Mesendoderm (in vitro differentiated cells): ENCODE measurements around the gene EPHB4.
"Not testable (repeated sequence)": the region's sequence is repeated elsewhere in the genome, so short reads cannot be mapped to it uniquely, and the experiment has no call there.

ENCODE experiments used
- DNase-seq: peaks from one replicate; pipeline ENCODE4 v3.0.0; 2013
- H2AK5ac ChIP-seq: 2 replicates; pipeline ENCODE4 v1.6.1; 2013; ENCODE audit warnings: low read length, inconsistent platforms
- H2BK120ac ChIP-seq: 2 replicates; pipeline ENCODE4 v1.6.1; 2013; ENCODE audit warnings: low read depth, mild to moderate bottlenecking, low read length, moderate library complexity, mixed read lengths
- H2BK15ac ChIP-seq: replicated peaks from 2 replicates; pipeline ENCODE4 v1.6.1; 2013; ENCODE audit warnings: low read depth, mild to moderate bottlenecking, moderate library complexity
- H2BK5ac ChIP-seq: 2 replicates; pipeline ENCODE4 v1.6.1; 2013; ENCODE audit warnings: low read length, inconsistent platforms
- H3K18ac ChIP-seq: 2 replicates; pipeline ENCODE4 v1.6.1; 2013; ENCODE audit warnings: mild to moderate bottlenecking, low read length, mixed read lengths
- H3K23ac ChIP-seq: one replicate; pipeline ENCODE4 v1.6.1; 2013; ENCODE audit warnings: low read length
- H3K27ac ChIP-seq: 2 replicates; pipeline ENCODE4 v1.5.1; 2013; ENCODE audit warnings: low read depth, mild to moderate bottlenecking, inconsistent platforms, low read length, moderate library complexity
- H3K27me3 ChIP-seq: 2 replicates; pipeline ENCODE4 v1.6.1; 2013; ENCODE audit warnings: low read length, control low read depth, mild to moderate bottlenecking, inconsistent platforms; ENCODE audit not compliant: insufficient read depth, poor library complexity
- H3K36me3 ChIP-seq: 2 replicates; pipeline ENCODE4 v1.6.1; 2013; ENCODE audit warnings: low read length, inconsistent platforms; ENCODE audit not compliant: control insufficient read depth, insufficient read depth
- H3K4ac ChIP-seq: one replicate; pipeline ENCODE4 v1.6.1; 2013; ENCODE audit warnings: low read depth, mild to moderate bottlenecking, low read length, moderate library complexity
- H3K4me1 ChIP-seq: 2 replicates; pipeline ENCODE4 v1.6.1; 2013; ENCODE audit warnings: low read depth, low read length, inconsistent platforms; ENCODE audit not compliant: control insufficient read depth
- H3K4me2 ChIP-seq: 2 replicates; pipeline ENCODE4 v1.6.1; 2013; ENCODE audit warnings: low read length
- H3K4me3 ChIP-seq: 2 replicates; pipeline ENCODE4 v1.5.1; 2013; ENCODE audit warnings: mild to moderate bottlenecking, low read length
- H3K56ac ChIP-seq: one replicate; pipeline ENCODE4 v1.6.1; 2013; ENCODE audit warnings: low read length
- H3K79me1 ChIP-seq: 2 replicates; pipeline ENCODE4 v1.6.1; 2013; ENCODE audit warnings: low read length, inconsistent platforms
- H3K79me2 ChIP-seq: 2 replicates; pipeline ENCODE4 v1.6.1; 2013; ENCODE audit warnings: mild to moderate bottlenecking, low read length; ENCODE audit not compliant: control insufficient read depth, insufficient read depth
- H3K9ac ChIP-seq: 2 replicates; pipeline ENCODE4 v1.6.1; 2013; ENCODE audit warnings: low read length, inconsistent platforms
- H4K5ac ChIP-seq: one replicate; pipeline ENCODE4 v1.6.1; 2013; ENCODE audit warnings: low read length
- H4K8ac ChIP-seq: one replicate; pipeline ENCODE4 v1.6.1; 2013; ENCODE audit warnings: low read depth, mild to moderate bottlenecking, control low read depth, low read length, moderate library complexity
- WGBS: extraction: QIAGEN DNeasy Blood & Tissue Kit; methylation state at CpG from one replicate; pipeline ENCODE4 v1.1.7; 2013; ENCODE audit warnings: low lambda C conversion rate, missing lambda C conversion rate; ENCODE audit not compliant: insufficient coverage; ENCODE audit errors: extremely low coverage; 5-methylcytosine and 5-hydroxymethylcytosine counted together

The EPHB4 gene

GRCh38 chr7:100856871-100857282, 29.6 kb upstream of the EPHB4 start:
- Histone ChIP-seq H3K79me1 (peaks cover 20% of the 10 kb centered on the region), H2BK120ac (no peak overlapping the region), H3K4me1 (no peaks in the 10 kb centered on the region), H3K4ac (no peak overlapping the region), H3K56ac (no peak overlapping the region), H4K5ac (no peak overlapping the region), H4K8ac (no peak overlapping the region), H2AK5ac (no peak overlapping the region), H3K4me3 (no peak overlapping the region), H2BK5ac (no peak overlapping the region), H3K27ac (no peak overlapping the region), H3K9ac (no peak overlapping the region), H3K27me3 (no peaks in the 10 kb centered on the region), H3K4me2 (no peak overlapping the region), H3K18ac (no peak overlapping the region), H3K79me2 (peaks cover 4% of the 10 kb centered on the region), H3K23ac (no peak overlapping the region), H2BK15ac (no peak overlapping the region), H3K36me3 (peaks cover 4% of the 10 kb centered on the region)
- WGBS, result no CpG with 5 or more reads among the region's 16 CpGs
- DNase-seq, result peak; percentile 67

GRCh38 chr7:100855515-100855914, 28.2 kb upstream of the EPHB4 start:
- H3K56ac ChIP-seq, result no peak overlapping the region
- no peaks in the 10 kb centered on the region for H3K4me1 ChIP-seq
- H3K23ac ChIP-seq, result no peak overlapping the region
- WGBS, result no CpG with 5 or more reads among the region's 10 CpGs
- H2BK5ac ChIP-seq, result no peak overlapping the region
- H2BK120ac ChIP-seq, result no peak overlapping the region
- no peak overlapping the region for H3K4ac ChIP-seq
- peaks cover 15% of the 10 kb centered on the region for H3K79me1 ChIP-seq
- no peak overlapping the region for H3K4me2 ChIP-seq
- no peak overlapping the region for H3K4me3 ChIP-seq
- no peak overlapping the region for H3K9ac ChIP-seq
- DNase-seq, result no peak
- peaks cover 4% of the 10 kb centered on the region for H3K79me2 ChIP-seq
- no peak overlapping the region for H2AK5ac ChIP-seq
- no peak overlapping the region for H2BK15ac ChIP-seq
- H3K27me3 ChIP-seq, result no peaks in the 10 kb centered on the region
- no peak overlapping the region for H4K8ac ChIP-seq
- peaks cover under 1% of the 10 kb centered on the region for H3K36me3 ChIP-seq
- H3K18ac ChIP-seq, result no peak overlapping the region
- no peak overlapping the region for H4K5ac ChIP-seq
- no peak overlapping the region for H3K27ac ChIP-seq

DNA sequence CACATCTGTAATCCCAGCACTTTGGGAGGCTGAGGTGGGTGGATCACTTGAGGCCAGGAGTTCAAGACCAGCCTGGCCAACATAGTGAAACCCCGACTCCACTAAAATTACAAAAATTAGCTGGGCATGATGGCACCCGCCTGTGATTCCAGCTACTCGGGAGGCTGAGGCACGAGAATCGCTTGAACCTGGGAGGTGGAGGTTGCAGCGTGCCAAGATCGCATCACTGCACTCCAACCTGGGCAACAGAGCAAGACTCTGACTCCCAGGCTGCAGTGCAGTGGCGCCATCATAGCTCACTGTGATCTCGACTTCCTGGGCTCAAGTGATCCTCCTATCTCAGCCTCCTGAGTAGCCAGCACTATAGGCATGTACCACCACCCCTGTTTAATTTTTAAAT, 27.6 kb upstream of the EPHB4 start:
- not testable (repeated sequence) for H2BK15ac ChIP-seq, H2BK5ac ChIP-seq, H4K5ac ChIP-seq, H3K9ac ChIP-seq, H3K79me2 ChIP-seq, H3K36me3 ChIP-seq, H3K4me3 ChIP-seq, H2AK5ac ChIP-seq, H2BK120ac ChIP-seq, H3K23ac ChIP-seq, DNase-seq, H3K4me1 ChIP-seq, H4K8ac ChIP-seq, H3K4me2 ChIP-seq, H3K56ac ChIP-seq, H3K18ac ChIP-seq, H3K27ac ChIP-seq, H3K27me3 ChIP-seq, H3K4ac ChIP-seq
- H3K79me1 ChIP-seq, result peaks cover 15% of the 10 kb centered on the region
- WGBS, result no CpG with 5 or more reads among the region's 9 CpGs

- H2BK15ac ChIP-seq, result no peak overlapping the region
- peak overlapping the region; percentile 3 for H3K56ac ChIP-seq
- H3K4me3 ChIP-seq, result no peak overlapping the region
- no peak overlapping the region for H2BK120ac ChIP-seq
- H3K18ac ChIP-seq, result no peak overlapping the region
- no peaks in the 10 kb centered on the region for H3K4me1 ChIP-seq
- no peak overlapping the region for H4K8ac ChIP-seq
- no peak overlapping the region for H3K27ac ChIP-seq
- no peak overlapping the region for H2AK5ac ChIP-seq
- no peak overlapping the region for H3K4ac ChIP-seq
- peaks cover 15% of the 10 kb centered on the region for H3K79me1 ChIP-seq
- no peak overlapping the region for H3K4me2 ChIP-seq
- no peak overlapping the region for H4K5ac ChIP-seq
- H3K23ac ChIP-seq, result no peak overlapping the region
- H3K27me3 ChIP-seq, result no peaks in the 10 kb centered on the region
- WGBS, result no CpG with 5 or more reads among the region's 14 CpGs
- peaks cover 4% of the 10 kb centered on the region for H3K79me2 ChIP-seq
- no peak overlapping the region for H3K9ac ChIP-seq
- no peaks in the 10 kb centered on the region for H3K36me3 ChIP-seq
- no peak overlapping the region for H2BK5ac ChIP-seq
- no peak for DNase-seq
Observed at GRCh38 chr7:100854146-100854895, 27.0 kb upstream of the EPHB4 start.

DNA sequence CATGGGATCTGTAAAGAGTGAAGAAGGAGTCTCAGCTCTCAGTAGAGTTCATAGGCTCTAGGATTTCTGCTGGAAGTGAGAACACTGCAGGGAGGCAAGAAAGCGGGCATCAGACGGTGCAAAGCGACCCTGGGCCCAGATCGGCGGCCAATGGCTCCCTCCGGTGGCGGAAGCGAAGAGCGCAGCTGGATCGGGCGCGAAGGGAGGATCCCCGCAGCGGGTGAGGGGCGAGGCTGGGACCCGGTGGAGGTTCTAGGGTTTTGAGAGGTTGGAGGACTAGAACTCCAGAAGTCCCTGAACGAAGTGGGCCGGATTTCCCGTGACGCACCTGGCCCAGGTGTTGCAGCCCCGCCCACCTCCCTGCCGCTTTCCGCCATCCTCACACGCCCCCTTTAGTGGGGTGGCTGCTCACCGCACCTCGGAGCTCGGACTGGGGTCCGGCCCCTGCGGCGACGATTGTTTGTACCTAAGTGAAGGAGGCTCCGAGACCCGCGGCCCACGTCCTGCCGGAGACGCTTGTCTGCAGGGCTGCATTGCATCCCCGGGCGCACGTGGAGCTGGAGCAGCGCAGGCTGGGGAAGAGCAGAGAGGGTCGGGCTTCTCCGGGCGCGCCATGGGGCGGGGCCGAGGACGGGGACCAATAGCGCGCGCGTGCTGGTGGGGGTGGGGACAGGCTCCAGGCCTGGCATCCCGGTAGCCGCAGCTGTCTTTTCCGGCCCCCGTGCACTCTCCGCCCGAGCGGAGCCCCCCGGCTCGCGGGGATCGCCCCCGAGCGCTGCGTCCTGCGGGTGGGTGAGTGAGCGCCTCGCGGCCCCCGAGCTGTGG, 24.9 kb upstream of the EPHB4 start, which contains the start of gene SLC12A9:
Gene SLC12A9 (plus strand): TSS at position 666 of the 825 bp plus-strand sequence. CDS start 1,485 bp downstream, outside the sequence.
- no peak within 1 kb of the TSS for H2BK120ac ChIP-seq
- no peak within 1 kb of the TSS for H3K23ac ChIP-seq
- no peak within 1 kb of the TSS for H3K18ac ChIP-seq
- peaks cover 15% of the 10 kb centered on the region for H3K79me1 ChIP-seq
- no peaks in the 10 kb centered on the region for H3K36me3 ChIP-seq
- H3K27me3 ChIP-seq, result no peaks in the 10 kb centered on the region
- WGBS, result no CpG with 5 or more reads among the region's 71 CpGs
- H3K79me2 ChIP-seq, result peaks cover 4% of the 10 kb centered on the region
- H2AK5ac ChIP-seq, result no peak within 1 kb of the TSS
- H3K4me3 ChIP-seq, result peak within 1 kb of the TSS; percentile 79
- peak within 1 kb of the TSS; percentile 92 for H3K9ac ChIP-seq
- no peak within 1 kb of the TSS for H2BK15ac ChIP-seq
- peak within 1 kb of the TSS; percentile 93 for H3K4me2 ChIP-seq
- no peak within 1 kb of the TSS for H4K5ac ChIP-seq
- peak within 1 kb of the TSS; percentile 89 for H3K56ac ChIP-seq
- no peak within 1 kb of the TSS for H3K4ac ChIP-seq
- H4K8ac ChIP-seq, result no peak within 1 kb of the TSS
- peak within 1 kb of the TSS; percentile 22 for H3K27ac ChIP-seq
- DNase-seq, result peak; percentile 95
- H2BK5ac ChIP-seq, result no peak within 1 kb of the TSS
- no peaks in the 10 kb centered on the region for H3K4me1 ChIP-seq
